Stimulated activated CD4-positive, alpha-beta T cell treated with anti-CD3 and anti-CD28 coated beads, Interleukin-4, amount 100 ng/mL, for 48 hours (primary cell): ENCODE measurements around the gene MTARC1.

Source experiments
- DNase-seq, 2 donors: peaks; one replicate each; pipeline ENCODE4 v3.0.0-alpha.2; 2020; ENCODE audit warnings: low read depth in 2 of 2

Gene MTARC1

DNA sequence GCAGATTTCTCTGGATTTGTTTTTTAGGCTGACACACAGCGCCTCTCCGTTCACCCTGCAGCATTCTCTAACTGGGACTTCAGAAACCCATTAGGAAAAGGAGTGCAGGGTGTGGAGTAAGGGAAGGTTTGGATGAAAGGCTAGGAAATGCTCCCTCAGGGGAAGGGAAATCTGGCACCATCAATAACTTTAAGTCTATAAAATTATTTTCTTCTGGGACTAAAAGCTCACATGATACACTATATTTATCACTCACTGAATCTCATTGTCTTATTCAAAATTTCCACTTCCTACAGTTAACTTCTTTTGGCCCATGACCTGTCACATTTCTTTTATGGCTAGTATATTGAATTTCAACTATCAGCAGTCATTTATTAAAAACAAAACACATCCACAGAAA is 46.7 kb downstream of the MTARC1 start:
- DNase-seq: no peak

DNA sequence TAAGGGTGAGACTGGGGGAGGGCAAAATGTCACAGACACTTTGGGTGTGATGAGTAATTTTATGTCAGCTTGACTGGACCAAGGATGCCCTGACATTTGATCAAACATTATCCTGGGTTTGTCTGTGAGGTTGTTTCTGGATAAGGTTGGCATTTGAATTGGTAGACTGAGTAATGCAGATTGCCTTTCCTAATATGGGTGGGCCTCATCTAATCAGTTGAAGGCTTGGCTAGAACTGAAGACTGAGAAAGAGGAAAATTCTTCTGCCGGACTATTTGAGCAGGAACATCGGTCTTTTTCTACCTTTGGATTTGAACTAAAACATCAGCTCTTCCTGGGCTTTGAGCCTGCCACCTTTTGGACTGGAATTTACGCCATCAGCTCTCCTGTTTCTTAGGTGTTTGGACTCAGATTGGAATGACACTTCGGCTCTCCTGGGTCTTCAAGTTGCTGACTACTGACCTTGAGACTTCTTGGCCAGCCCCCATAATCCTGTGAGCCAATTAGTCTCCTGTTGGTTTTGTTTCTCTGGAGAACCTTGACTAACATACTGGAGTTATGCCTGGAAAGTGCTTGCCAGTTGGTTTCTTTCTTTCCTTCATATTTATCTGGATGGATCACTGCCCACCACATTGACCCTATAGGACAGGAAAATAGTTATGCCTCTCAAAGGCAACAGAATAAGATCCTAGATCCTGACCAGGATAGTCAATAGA is 47.6 kb downstream of the MTARC1 start:
- DNase-seq: no peak
